ENCODE results near the gene ZBTB20.
A peak's percentile ranks its signal among the peaks of the same experiment; 100 is the strongest.

Gene ZBTB20

DNA sequence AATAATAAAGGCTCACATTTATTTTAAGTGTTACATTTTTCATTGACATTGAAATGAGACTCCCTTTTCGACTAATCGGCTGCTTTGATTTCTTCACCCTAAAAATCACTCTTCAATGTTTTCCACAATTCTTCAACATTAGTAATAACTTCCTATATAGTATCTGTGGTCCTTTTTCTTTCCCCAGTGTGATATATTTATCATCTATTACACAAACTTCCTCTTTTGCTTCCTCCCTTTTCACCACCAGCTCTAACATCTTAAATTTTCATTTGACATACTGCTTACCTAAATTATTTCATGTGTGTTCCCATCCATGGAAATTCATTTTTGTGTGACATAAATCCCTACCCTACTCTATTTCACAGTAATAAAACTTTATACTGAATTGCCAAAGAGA lies 608.9 kb downstream of the ZBTB20 start:
- 0 out of 2 replicates have a peak, but pooled peaks cover 5% of the 10 kb centered on the region for H3K4me1 ChIP-seq (ENCODE audit: low read length)
- TF ChIP-seq, protein P1, sequence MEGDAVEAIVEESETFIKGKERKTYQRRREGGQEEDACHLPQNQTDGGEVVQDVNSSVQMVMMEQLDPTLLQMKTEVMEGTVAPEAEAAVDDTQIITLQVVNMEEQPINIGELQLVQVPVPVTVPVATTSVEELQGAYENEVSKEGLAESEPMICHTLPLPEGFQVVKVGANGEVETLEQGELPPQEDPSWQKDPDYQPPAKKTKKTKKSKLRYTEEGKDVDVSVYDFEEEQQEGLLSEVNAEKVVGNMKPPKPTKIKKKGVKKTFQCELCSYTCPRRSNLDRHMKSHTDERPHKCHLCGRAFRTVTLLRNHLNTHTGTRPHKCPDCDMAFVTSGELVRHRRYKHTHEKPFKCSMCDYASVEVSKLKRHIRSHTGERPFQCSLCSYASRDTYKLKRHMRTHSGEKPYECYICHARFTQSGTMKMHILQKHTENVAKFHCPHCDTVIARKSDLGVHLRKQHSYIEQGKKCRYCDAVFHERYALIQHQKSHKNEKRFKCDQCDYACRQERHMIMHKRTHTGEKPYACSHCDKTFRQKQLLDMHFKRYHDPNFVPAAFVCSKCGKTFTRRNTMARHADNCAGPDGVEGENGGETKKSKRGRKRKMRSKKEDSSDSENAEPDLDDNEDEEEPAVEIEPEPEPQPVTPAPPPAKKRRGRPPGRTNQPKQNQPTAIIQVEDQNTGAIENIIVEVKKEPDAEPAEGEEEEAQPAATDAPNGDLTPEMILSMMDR (IDR thresholded peaks at IDR 0.05; ENCODE audit: low read depth, low read length) = no peak
- no peak for TF ChIP-seq EZH2phosphoT487 (IDR thresholded peaks at IDR 0.05; ENCODE audit: low read depth)
- H3K27ac ChIP-seq (ENCODE audit: low read length) = no peak overlapping the region
- no peaks in the 10 kb centered on the region for H3K79me2 ChIP-seq (ENCODE audit: low read length)
- no peak overlapping the region for H3K4me2 ChIP-seq (ENCODE audit: low read length)
- 0 out of 2 replicates have a peak, but pooled peaks cover 6% of the 10 kb centered on the region for H3K27me3 ChIP-seq (ENCODE audit: low read depth, low read length)
- no peak overlapping the region for H3K4me3 ChIP-seq (ENCODE audit: low read length)
- no peaks in the 10 kb centered on the region for H3K9me3 ChIP-seq (ENCODE audit: insufficient read depth, low read length)
- no peaks in the 10 kb centered on the region for H4K20me1 ChIP-seq (ENCODE audit: insufficient read depth, low read length)
- H3K36me3 ChIP-seq (replicated peaks; ENCODE audit: low read depth, low read length) = no peaks in the 10 kb centered on the region
- no peak overlapping the region for H3K9ac ChIP-seq (ENCODE audit: low read length)
- H2AFZ ChIP-seq (ENCODE audit: low read depth, low read length) = no peak overlapping the region

DNA sequence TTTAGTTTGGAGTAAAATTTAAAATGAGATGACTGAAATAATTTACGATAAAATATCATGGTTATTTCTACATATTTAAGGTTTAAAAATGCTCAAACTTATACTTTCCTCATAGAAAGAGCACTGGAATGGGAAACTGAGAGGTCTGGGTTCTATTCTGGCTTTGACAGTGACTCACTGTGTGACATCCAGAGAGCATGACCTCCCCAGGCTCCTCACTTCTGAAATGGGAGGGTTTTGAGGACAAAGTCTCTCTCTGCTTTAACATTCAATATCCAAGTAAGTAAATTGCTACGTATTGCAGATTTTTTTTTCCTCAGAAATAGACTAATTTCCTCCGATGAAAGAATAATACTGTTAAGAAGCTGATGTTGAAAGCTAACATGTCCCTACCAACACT lies 618.6 kb downstream of the ZBTB20 start:
- H3K79me2 ChIP-seq (ENCODE audit: low read length) = no peaks in the 10 kb centered on the region
- no peaks in the 10 kb centered on the region for H3K36me3 ChIP-seq (replicated peaks; ENCODE audit: low read depth, low read length)
- no peak for TF ChIP-seq EZH2phosphoT487 (IDR thresholded peaks at IDR 0.05; ENCODE audit: low read depth)
- TF ChIP-seq, protein P1 (IDR thresholded peaks at IDR 0.05; ENCODE audit: low read depth, low read length) = no peak

DNA sequence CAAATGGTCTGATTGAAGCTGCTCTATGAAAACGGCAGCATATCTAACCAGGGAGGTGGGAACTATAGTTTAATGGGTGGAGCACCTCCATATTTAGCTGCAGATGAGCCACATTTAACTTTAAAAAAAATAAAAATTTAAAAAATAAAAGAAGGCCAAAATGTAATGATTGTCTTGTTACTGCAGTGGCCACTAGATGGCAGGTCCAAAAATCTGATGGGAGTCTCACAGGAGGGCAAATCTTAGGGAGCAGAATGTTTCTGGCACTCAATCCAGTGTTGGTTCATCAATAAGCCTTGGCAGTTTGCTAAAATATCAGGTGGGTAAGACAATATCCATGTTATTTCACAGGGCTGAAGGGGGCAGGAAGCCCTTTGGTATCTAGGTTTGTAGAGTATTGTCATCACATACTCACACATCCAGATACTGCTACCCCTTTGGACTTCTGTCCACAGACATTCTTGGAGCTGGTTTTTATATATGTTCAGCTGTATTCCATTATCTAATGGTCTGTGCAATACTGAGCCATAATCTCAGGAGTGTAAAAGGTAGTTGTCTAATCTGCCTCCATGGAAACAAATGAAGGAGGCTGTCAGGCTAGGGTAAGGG lies 619.9 kb downstream of the ZBTB20 start:
- H3K27me3 ChIP-seq (ENCODE audit: low read depth, low read length) = no peaks in the 10 kb centered on the region
- H3K27ac ChIP-seq (ENCODE audit: low read length) = no peak overlapping the region
- no peaks in the 10 kb centered on the region for H4K20me1 ChIP-seq (ENCODE audit: insufficient read depth, low read length)
- TF ChIP-seq, protein P1 (IDR thresholded peaks at IDR 0.05; ENCODE audit: low read depth, low read length) = peak; percentile 65
- no peak for TF ChIP-seq EZH2phosphoT487 (IDR thresholded peaks at IDR 0.05; ENCODE audit: low read depth)
- H3K9ac ChIP-seq (ENCODE audit: low read length) = no peak overlapping the region
- no peak overlapping the region for H3K4me3 ChIP-seq (ENCODE audit: low read length)
- H3K4me2 ChIP-seq (ENCODE audit: low read length) = no peak overlapping the region
- no peak overlapping the region for H2AFZ ChIP-seq (ENCODE audit: low read depth, low read length)
- no peaks in the 10 kb centered on the region for H3K79me2 ChIP-seq (ENCODE audit: low read length)
- no peaks in the 10 kb centered on the region for H3K36me3 ChIP-seq (replicated peaks; ENCODE audit: low read depth, low read length)
- H3K4me1 ChIP-seq (ENCODE audit: low read length) = no peaks in the 10 kb centered on the region
- H3K9me3 ChIP-seq (ENCODE audit: insufficient read depth, low read length) = no peaks in the 10 kb centered on the region

More for the DNA sequence above, 618.6 kb downstream of the ZBTB20 start:
- H3K9me3 ChIP-seq (ENCODE audit: insufficient read depth, low read length) = no peaks in the 10 kb centered on the region
- H3K4me1 ChIP-seq (ENCODE audit: low read length) = no peaks in the 10 kb centered on the region
- no peaks in the 10 kb centered on the region for H4K20me1 ChIP-seq (ENCODE audit: insufficient read depth, low read length)
- no peak overlapping the region for H3K9ac ChIP-seq (ENCODE audit: low read length)
- H3K4me3 ChIP-seq (ENCODE audit: low read length) = no peak overlapping the region
- no peak overlapping the region for H2AFZ ChIP-seq (ENCODE audit: low read depth, low read length)
- H3K27me3 ChIP-seq (ENCODE audit: low read depth, low read length) = no peaks in the 10 kb centered on the region
- no peak overlapping the region for H3K4me2 ChIP-seq (ENCODE audit: low read length)
- no peak overlapping the region for H3K27ac ChIP-seq (ENCODE audit: low read length)

DNA sequence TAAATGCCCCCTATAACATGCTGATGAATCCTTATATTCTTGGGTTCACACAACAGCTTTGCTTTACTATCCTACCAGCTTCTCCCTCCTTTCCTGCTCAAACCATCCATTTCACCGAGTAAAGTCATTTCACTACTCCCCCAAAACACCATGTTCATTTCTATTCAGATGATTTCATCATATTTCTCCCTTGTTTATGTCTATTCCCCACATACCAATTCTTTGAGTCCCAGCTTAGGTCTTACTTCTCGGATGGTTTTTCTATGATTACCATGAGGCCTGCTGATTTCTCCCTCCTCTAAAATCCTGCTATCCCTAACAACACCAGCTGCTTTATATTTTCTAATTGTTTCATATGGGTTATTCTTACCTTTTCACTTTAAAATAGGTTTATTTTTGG lies 621.8 kb downstream of the ZBTB20 start:
- H3K4me3 ChIP-seq (ENCODE audit: low read length) = no peak overlapping the region
- no peak overlapping the region for H3K27ac ChIP-seq (ENCODE audit: low read length)
- no peak overlapping the region for H2AFZ ChIP-seq (ENCODE audit: low read depth, low read length)
- H3K4me2 ChIP-seq (ENCODE audit: low read length) = no peak overlapping the region
- H3K79me2 ChIP-seq (ENCODE audit: low read length) = no peaks in the 10 kb centered on the region
- no peaks in the 10 kb centered on the region for H3K27me3 ChIP-seq (ENCODE audit: low read depth, low read length)
- no peak overlapping the region for H3K9ac ChIP-seq (ENCODE audit: low read length)
- H4K20me1 ChIP-seq (ENCODE audit: insufficient read depth, low read length) = no peaks in the 10 kb centered on the region
- no peaks in the 10 kb centered on the region for H3K36me3 ChIP-seq (replicated peaks; ENCODE audit: low read depth, low read length)
- H3K9me3 ChIP-seq (ENCODE audit: insufficient read depth, low read length) = no peaks in the 10 kb centered on the region
- no peaks in the 10 kb centered on the region for H3K4me1 ChIP-seq (ENCODE audit: low read length)
- TF ChIP-seq, protein P1 (IDR thresholded peaks at IDR 0.05; ENCODE audit: low read depth, low read length) = no peak
- TF ChIP-seq EZH2phosphoT487 (IDR thresholded peaks at IDR 0.05; ENCODE audit: low read depth) = no peak

All from OCI-LY3 (cell line).